ENCODE measurements around the gene GSTT4.
"Not testable (repeated sequence)": the region's sequence is repeated elsewhere in the genome, so short reads cannot be mapped to it uniquely, and the experiment has no call there.

DNA sequence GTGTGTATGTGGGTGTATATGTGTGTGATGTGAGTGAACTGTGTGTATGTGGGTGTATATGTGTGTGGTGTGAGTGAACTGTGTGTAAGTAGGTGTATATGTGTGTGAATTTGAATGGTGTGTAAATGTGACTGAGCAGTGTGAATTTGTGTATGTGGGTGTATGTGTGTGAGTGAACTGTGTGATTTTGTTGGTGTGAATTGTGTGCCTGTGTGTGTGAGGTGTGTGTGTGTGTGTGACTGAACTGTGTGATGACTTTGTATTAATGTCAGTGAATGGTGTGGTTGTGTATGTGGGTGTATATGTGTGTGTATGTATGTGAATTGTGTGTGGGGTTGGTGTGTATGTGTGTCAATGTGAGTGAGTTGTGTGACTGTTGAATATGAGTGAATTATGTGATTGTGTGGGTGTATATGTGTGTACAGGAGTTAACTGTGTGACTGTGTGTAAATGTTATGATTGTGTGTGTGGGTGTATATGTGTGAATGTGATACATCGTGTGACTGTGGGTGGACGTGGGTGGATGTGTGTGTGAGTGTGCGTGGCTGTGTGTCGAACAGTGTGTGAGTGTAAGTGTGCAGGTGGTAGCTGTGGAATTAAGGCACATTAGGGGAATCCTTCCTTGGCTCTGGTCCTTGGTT, 18.6 kb downstream of the GSTT4 start:
- not testable (repeated sequence) for TF ChIP-seq SIN3A (IDR thresholded peaks at IDR 0.05; ENCODE audit: borderline replicate concordance, low read depth, low read length); CTCF (IDR thresholded peaks at IDR 0.05); REST (IDR thresholded peaks at IDR 0.05; ENCODE audit: low read depth, low read length); EZH2phosphoT487 (IDR thresholded peaks at IDR 0.05; ENCODE audit: borderline replicate concordance, low read depth); RFX5 (IDR thresholded peaks at IDR 0.05; ENCODE audit: low read length)
